NB4 (cell line): ENCODE results near the gene SLC25A51.

Experiments
- DNase-seq: peaks from one replicate; pipeline ENCODE4 v3.0.0; 2010; ENCODE audit warnings: low read depth
- H3K4me3 ChIP-seq: one replicate; pipeline ENCODE4 v1.5.1; 2011; ENCODE audit warnings: mild to moderate bottlenecking, low read depth, low read length, moderate library complexity
- CTCF ChIP-seq: IDR thresholded peaks from one replicate; pipeline ENCODE4 v1.5.1; 2012; ENCODE audit warnings: low read depth, low read length
- MAX ChIP-seq: IDR thresholded peaks from 2 replicates; pipeline ENCODE4 v1.6.1; 2011; ENCODE audit warnings: low read depth, low read length
- MYC ChIP-seq: IDR thresholded peaks from 2 replicates; pipeline ENCODE4 v1.6.1; 2011; ENCODE audit warnings: low read depth, low read length
- POLR2A ChIP-seq: IDR thresholded peaks from 2 replicates; pipeline ENCODE4 v1.6.1; 2011; ENCODE audit warnings: mild to moderate bottlenecking; ENCODE audit not compliant: insufficient read length; ENCODE audit errors: extremely low read depth

Gene SLC25A51

GRCh38 chr9:37923118-37923795, 19.3 kb upstream of the SLC25A51 start:
- no peak for TF ChIP-seq CTCF
- TF ChIP-seq POLR2A, result no peak
- TF ChIP-seq MYC, result no peak
- TF ChIP-seq MAX, result no peak
- DNase-seq, result no peak

GRCh38 chr9:37922363-37923117, 18.6 kb upstream of the SLC25A51 start:
- no peak overlapping the region for H3K4me3 ChIP-seq
- no peak for TF ChIP-seq MAX
- no peak for TF ChIP-seq POLR2A
- no peak for TF ChIP-seq CTCF
- TF ChIP-seq MYC, result no peak
- DNase-seq, result no peak

More at GRCh38 chr9:37923118-37923795, 19.3 kb upstream of the SLC25A51 start:
- H3K4me3 ChIP-seq, result no peak overlapping the region

- TF ChIP-seq MYC (no peak), MAX (no peak)
- no peak overlapping the region for H3K4me3 ChIP-seq
- DNase-seq, result no peak
These were observed 17.8 kb upstream of the SLC25A51 start for GRCh38 chr9:37921546-37922300.

GRCh38 chr9:37921168-37921510, 17.2 kb upstream of the SLC25A51 start:
- no peak overlapping the region for H3K4me3 ChIP-seq
- no peak for DNase-seq
- no peak for TF ChIP-seq CTCF
- no peak for TF ChIP-seq POLR2A
- TF ChIP-seq MYC, result no peak
- TF ChIP-seq MAX, result no peak

- DNase-seq, result peak; percentile 15
- TF ChIP-seq MAX, result peak; percentile 41; the same call in 1 of the 2 replicates
- no peak for TF ChIP-seq CTCF
- no peak for TF ChIP-seq MYC
- no peak for TF ChIP-seq POLR2A
- no peak overlapping the region for H3K4me3 ChIP-seq
These were observed 16.7 kb upstream of the SLC25A51 start for GRCh38 chr9:37920471-37921167.
